Measurements from ENCODE around the gene VPS45.

VPS45 gene

DNA sequence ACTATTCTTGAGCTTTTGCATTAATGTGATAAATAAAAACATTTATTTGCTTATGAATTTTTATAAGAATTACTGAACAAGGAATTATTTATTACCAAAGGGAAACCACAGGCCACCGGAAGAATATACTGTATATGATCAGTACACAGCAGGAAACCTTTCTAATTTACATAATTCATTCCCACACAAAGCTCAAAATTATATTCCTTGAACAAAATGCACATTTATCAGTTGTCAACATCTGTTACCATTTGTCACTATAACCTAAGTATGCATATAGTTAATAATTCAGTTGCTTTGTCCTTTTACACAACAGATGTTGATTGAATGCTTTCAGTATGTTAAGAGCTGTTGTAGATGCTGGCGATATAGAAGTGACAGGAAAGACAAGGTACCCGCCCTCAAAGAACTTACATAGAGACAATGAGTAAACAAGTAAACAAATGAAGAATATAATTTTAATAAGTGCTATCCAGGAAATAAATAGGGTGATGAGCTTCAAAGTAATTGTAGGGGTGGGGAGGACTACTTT is 27.2 kb downstream of the VPS45 start:
- TF ChIP-seq, protein P1, sequence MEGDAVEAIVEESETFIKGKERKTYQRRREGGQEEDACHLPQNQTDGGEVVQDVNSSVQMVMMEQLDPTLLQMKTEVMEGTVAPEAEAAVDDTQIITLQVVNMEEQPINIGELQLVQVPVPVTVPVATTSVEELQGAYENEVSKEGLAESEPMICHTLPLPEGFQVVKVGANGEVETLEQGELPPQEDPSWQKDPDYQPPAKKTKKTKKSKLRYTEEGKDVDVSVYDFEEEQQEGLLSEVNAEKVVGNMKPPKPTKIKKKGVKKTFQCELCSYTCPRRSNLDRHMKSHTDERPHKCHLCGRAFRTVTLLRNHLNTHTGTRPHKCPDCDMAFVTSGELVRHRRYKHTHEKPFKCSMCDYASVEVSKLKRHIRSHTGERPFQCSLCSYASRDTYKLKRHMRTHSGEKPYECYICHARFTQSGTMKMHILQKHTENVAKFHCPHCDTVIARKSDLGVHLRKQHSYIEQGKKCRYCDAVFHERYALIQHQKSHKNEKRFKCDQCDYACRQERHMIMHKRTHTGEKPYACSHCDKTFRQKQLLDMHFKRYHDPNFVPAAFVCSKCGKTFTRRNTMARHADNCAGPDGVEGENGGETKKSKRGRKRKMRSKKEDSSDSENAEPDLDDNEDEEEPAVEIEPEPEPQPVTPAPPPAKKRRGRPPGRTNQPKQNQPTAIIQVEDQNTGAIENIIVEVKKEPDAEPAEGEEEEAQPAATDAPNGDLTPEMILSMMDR (IDR thresholded peaks at IDR 0.05; ENCODE audit: low read depth, low read length), result no peak
- Histone ChIP-seq H3K27ac (no peak overlapping the region), H3K4me3 (ENCODE audit: low read depth, low read length) (no peak overlapping the region), H3K36me3 (peaks cover 63% of the 10 kb centered on the region), H3K27me3 (ENCODE audit: insufficient read depth, low read depth, severe bottlenecking) (no peaks in the 10 kb centered on the region), H3K9me3 (ENCODE audit: severe bottlenecking) (no peaks in the 10 kb centered on the region)
- no peak for DNase-seq

DNA sequence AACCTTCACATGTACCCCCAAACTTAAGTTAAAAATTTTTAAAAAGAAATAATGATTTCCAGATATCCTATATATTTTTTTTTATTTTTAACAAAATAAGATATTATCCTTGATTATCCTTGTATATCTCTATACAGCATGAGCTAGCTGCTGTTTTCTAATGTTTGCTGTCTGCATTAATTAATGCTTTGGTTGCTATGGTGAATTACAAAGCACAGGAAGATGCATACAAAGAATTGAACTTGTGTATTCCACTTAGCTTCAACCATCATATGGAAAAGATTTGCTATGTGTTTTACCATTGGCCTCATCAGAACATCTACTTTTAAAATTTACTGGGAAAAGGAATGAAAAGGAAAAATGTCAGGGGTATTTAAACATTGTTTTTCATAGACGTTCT is 35.4 kb downstream of the VPS45 start:
- peaks cover 6% of the 10 kb centered on the region for H3K9me3 ChIP-seq (ENCODE audit: severe bottlenecking)
- peaks cover 40% of the 10 kb centered on the region for H3K36me3 ChIP-seq
- no peak overlapping the region for H3K27ac ChIP-seq
- TF ChIP-seq, protein P1 (IDR thresholded peaks at IDR 0.05; ENCODE audit: low read depth, low read length), result no peak
- no peaks in the 10 kb centered on the region for H3K27me3 ChIP-seq (ENCODE audit: insufficient read depth, low read depth, severe bottlenecking)
- DNase-seq, result no peak
- no peak overlapping the region for H3K4me3 ChIP-seq (ENCODE audit: low read depth, low read length)

DNA sequence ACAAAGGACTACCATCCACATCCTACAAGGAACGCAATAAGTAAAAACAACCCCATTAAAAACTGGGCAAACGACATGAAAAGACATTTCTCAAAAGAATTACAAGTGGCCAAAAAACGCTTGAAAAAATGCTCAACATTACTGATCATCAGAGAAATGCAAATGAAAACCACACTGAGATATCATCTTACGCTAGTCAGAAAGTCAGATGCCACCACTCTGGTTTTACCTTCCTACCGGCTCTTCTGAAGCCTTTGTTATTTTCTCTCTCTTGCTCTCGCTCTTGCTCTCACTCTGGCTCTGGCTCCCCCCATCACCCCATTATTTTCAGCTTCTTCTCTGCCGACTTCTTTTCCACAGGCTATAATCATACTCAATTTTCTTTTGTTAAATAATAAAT is 38.8 kb downstream of the VPS45 start:
- TF ChIP-seq, protein P1 (IDR thresholded peaks at IDR 0.05; ENCODE audit: low read depth, low read length), result no peak
- no peaks in the 10 kb centered on the region for H3K9me3 ChIP-seq (ENCODE audit: severe bottlenecking)
- H3K36me3 ChIP-seq, result peaks cover 24% of the 10 kb centered on the region
- no peak overlapping the region for H3K4me3 ChIP-seq (ENCODE audit: low read depth, low read length)
- H3K27ac ChIP-seq, result no peak overlapping the region
- DNase-seq, result no peak
- no peaks in the 10 kb centered on the region for H3K27me3 ChIP-seq (ENCODE audit: insufficient read depth, low read depth, severe bottlenecking)

DNA sequence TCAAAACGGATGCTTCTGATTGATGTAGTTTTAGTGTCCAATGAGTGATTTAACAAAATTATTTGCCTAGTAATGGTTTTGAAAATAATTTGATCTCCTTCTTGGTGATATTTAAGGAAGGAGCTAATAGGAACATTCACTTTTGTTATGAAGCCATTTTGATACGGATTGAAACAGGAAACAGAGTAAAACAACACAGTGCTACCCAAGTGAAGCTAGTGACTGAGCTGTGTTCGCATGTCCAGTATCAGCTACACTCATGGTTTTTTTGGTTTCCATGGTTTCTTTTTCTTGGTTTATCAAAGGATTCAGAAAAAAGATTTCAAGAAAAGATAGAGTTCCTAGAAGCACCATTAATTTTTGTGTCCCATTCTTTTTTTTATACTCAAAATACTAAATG is 42.0 kb downstream of the VPS45 start:
- Histone ChIP-seq H3K27ac (no peak overlapping the region), H3K4me3 (ENCODE audit: low read depth, low read length) (no peak overlapping the region), H3K9me3 (ENCODE audit: severe bottlenecking) (no peaks in the 10 kb centered on the region), H3K36me3 (peaks cover 34% of the 10 kb centered on the region), H3K27me3 (ENCODE audit: insufficient read depth, low read depth, severe bottlenecking) (no peaks in the 10 kb centered on the region)
- DNase-seq, result no peak
- TF ChIP-seq, protein P1 (IDR thresholded peaks at IDR 0.05; ENCODE audit: low read depth, low read length), result no peak

- Histone ChIP-seq H3K36me3 (peaks cover 29% of the 10 kb centered on the region), H3K9me3 (ENCODE audit: severe bottlenecking) (peaks cover 2% of the 10 kb centered on the region), H3K27ac (no peak overlapping the region), H3K27me3 (ENCODE audit: insufficient read depth, low read depth, severe bottlenecking) (no peaks in the 10 kb centered on the region), H3K4me3 (ENCODE audit: low read depth, low read length) (no peak overlapping the region)
- DNase-seq, result no peak
- TF ChIP-seq, protein P1 (IDR thresholded peaks at IDR 0.05; ENCODE audit: low read depth, low read length), result no peak
These were observed 42.5 kb downstream of the VPS45 start for GRCh38 chr1:150110116-150110515.

DNA sequence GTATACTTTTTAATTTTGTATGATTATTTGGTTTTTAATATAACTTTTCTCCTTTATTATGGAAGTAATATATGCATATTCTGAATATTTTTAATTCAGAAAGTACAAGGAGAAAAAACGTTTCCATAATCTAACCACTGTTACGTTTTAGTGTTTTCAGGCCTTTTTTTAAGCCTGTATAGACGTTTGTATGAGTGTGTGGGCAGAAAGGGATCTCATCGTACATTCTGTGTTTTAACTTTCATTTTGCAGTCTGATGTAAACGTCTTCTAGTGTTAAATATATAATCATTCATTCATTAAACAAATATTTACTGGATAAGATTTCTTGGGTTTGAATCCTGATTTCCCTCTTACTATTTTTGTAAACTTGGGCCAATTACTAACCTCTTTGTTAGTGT is 44.1 kb downstream of the VPS45 start:
- TF ChIP-seq, protein P1 (IDR thresholded peaks at IDR 0.05; ENCODE audit: low read depth, low read length), result no peak
- Histone ChIP-seq H3K36me3 (peaks cover 31% of the 10 kb centered on the region), H3K27me3 (ENCODE audit: insufficient read depth, low read depth, severe bottlenecking) (no peaks in the 10 kb centered on the region), H3K4me3 (ENCODE audit: low read depth, low read length) (no peak overlapping the region), H3K9me3 (ENCODE audit: severe bottlenecking) (peaks cover 2% of the 10 kb centered on the region), H3K27ac (no peak overlapping the region)
- DNase-seq, result no peak

Measured in WERI-Rb-1 (cell line).